ENCODE measurements around the gene WSCD2. TPM values are rescaled to one million over a fixed set of nuclear protein-coding genes. Genes with fewer than 3 reads are reported as not detected.

Gene WSCD2
- total RNA-seq, 4 donors from 2014 or later: 0.13 to 4.6 (median 0.29) TPM

- H3K36me3 ChIP-seq: no peaks in the 10 kb centered on the region
- H3K27ac ChIP-seq: no peak overlapping the region
- no peak for DNase-seq (ENCODE audit: low spot score in 2 of 2)
- 40% methylated on average over 7 of the region's 7 CpGs for WGBS
- no peak overlapping the region for H3K4me3 ChIP-seq
- peaks cover 4% of the 10 kb centered on the region for H3K4me1 ChIP-seq
- H3K9me3 ChIP-seq: no peaks in the 10 kb centered on the region
- TF ChIP-seq POLR2AphosphoS5 (IDR thresholded peaks at IDR 0.05) (no peak), POLR2A (IDR thresholded peaks at IDR 0.05) (no peak), CTCF (IDR thresholded peaks at IDR 0.05) (no peak), EP300 (IDR thresholded peaks at IDR 0.05) (no peak)
- no peaks in the 10 kb centered on the region for H3K27me3 ChIP-seq
Measured at GRCh38 chr12:108115123-108116121, 13.7 kb upstream of the WSCD2 start.

GRCh38 chr12:108116254-108116653 lies 12.8 kb upstream of the WSCD2 start:
- Histone ChIP-seq H3K4me1 (peaks cover 4% of the 10 kb centered on the region), H3K27ac (no peak overlapping the region), H3K27me3 (no peaks in the 10 kb centered on the region), H3K4me3 (no peak overlapping the region), H3K9me3 (no peaks in the 10 kb centered on the region), H3K36me3 (no peaks in the 10 kb centered on the region)
- DNase-seq (ENCODE audit: low spot score in 2 of 2): no peak
- WGBS: 80% methylated on average over 4 of the region's 4 CpGs
- TF ChIP-seq EP300 (IDR thresholded peaks at IDR 0.05) (no peak), POLR2A (IDR thresholded peaks at IDR 0.05) (no peak), POLR2AphosphoS5 (IDR thresholded peaks at IDR 0.05) (no peak), CTCF (IDR thresholded peaks at IDR 0.05) (no peak)

GRCh38 chr12:108116699-108117098 lies 12.4 kb upstream of the WSCD2 start:
- no peak for DNase-seq (ENCODE audit: low spot score in 2 of 2)
- Histone ChIP-seq H3K4me1 (peaks cover 4% of the 10 kb centered on the region), H3K36me3 (no peaks in the 10 kb centered on the region), H3K9me3 (no peaks in the 10 kb centered on the region), H3K27ac (no peak overlapping the region), H3K27me3 (no peaks in the 10 kb centered on the region), H3K4me3 (no peak overlapping the region)
- TF ChIP-seq POLR2AphosphoS5 (IDR thresholded peaks at IDR 0.05): no peak
- TF ChIP-seq EP300 (IDR thresholded peaks at IDR 0.05): no peak
- TF ChIP-seq POLR2A (IDR thresholded peaks at IDR 0.05): no peak
- TF ChIP-seq CTCF (IDR thresholded peaks at IDR 0.05): no peak
- WGBS: 29% methylated on average over 1 of the region's 1 CpG

- no peak for DNase-seq (ENCODE audit: low spot score in 2 of 2)
- TF ChIP-seq CTCF (IDR thresholded peaks at IDR 0.05) (no peak), EP300 (IDR thresholded peaks at IDR 0.05) (no peak), POLR2AphosphoS5 (IDR thresholded peaks at IDR 0.05) (no peak), POLR2A (IDR thresholded peaks at IDR 0.05) (no peak)
- 56% methylated on average over 6 of the region's 6 CpGs for WGBS
- Histone ChIP-seq H3K27ac (no peak overlapping the region), H3K27me3 (peaks cover 1% of the 10 kb centered on the region), H3K4me1 (peaks cover 4% of the 10 kb centered on the region), H3K9me3 (no peaks in the 10 kb centered on the region), H3K4me3 (no peak overlapping the region), H3K36me3 (no peaks in the 10 kb centered on the region)
Measured at GRCh38 chr12:108117163-108117849, 11.8 kb upstream of the WSCD2 start.

GRCh38 chr12:108117902-108118301 lies 11.2 kb upstream of the WSCD2 start:
- H3K27ac ChIP-seq: no peak overlapping the region

More at GRCh38 chr12:108117902-108118301, 11.2 kb upstream of the WSCD2 start:
- Histone ChIP-seq H3K4me3 (no peak overlapping the region), H3K4me1 (peaks cover 4% of the 10 kb centered on the region), H3K9me3 (no peaks in the 10 kb centered on the region), H3K27me3 (peaks cover 4% of the 10 kb centered on the region), H3K36me3 (no peaks in the 10 kb centered on the region)
- no peak for TF ChIP-seq POLR2AphosphoS5 (IDR thresholded peaks at IDR 0.05)
- TF ChIP-seq CTCF (IDR thresholded peaks at IDR 0.05): no peak
- TF ChIP-seq EP300 (IDR thresholded peaks at IDR 0.05): no peak
- no peak for TF ChIP-seq POLR2A (IDR thresholded peaks at IDR 0.05)
- DNase-seq (ENCODE audit: low spot score in 2 of 2): no peak
